Ishikawa (cell line): ENCODE results near the gene UBE2L3.

ENCODE experiments used
- CEBPB ChIP-seq: IDR thresholded peaks from 2 replicates; pipeline ENCODE4 v1.6.1; 2012
- CREB1 ChIP-seq: IDR thresholded peaks from 2 replicates; pipeline ENCODE4 v1.6.1; 2012; ENCODE audit warnings: low read depth
- EGR1 ChIP-seq: IDR thresholded peaks from 2 replicates; pipeline ENCODE4 v1.6.1; 2012
- EP300 ChIP-seq: IDR thresholded peaks from 2 replicates; pipeline ENCODE4 v1.6.1; 2012; ENCODE audit warnings: borderline replicate concordance
- NFIC ChIP-seq: IDR thresholded peaks from 2 replicates; pipeline ENCODE4 v1.6.1; 2012
- RAD21 ChIP-seq: IDR thresholded peaks from 2 replicates; pipeline ENCODE4 v1.6.1; 2012; ENCODE audit warnings: low read depth
- REST ChIP-seq: IDR thresholded peaks from 2 replicates; pipeline ENCODE4 v1.6.1; 2012; ENCODE audit warnings: low read depth, mild to moderate bottlenecking
- TAF1 ChIP-seq: IDR thresholded peaks from 2 replicates; pipeline ENCODE4 v1.6.1; 2012; ENCODE audit warnings: low read depth, mild to moderate bottlenecking
- TCF12 ChIP-seq: IDR thresholded peaks from 2 replicates; pipeline ENCODE4 v1.6.1; 2012; ENCODE audit warnings: low read depth
- TEAD4 ChIP-seq: IDR thresholded peaks from 2 replicates; pipeline ENCODE4 v1.6.1; 2012
- YY1 ChIP-seq: IDR thresholded peaks from 2 replicates; pipeline ENCODE4 v1.6.1; 2012; ENCODE audit warnings: low read depth
- ZBTB7A ChIP-seq: IDR thresholded peaks from 2 replicates; pipeline ENCODE4 v1.6.1; 2012; ENCODE audit warnings: low read depth
- TF ChIP-seq, protein P1 (sequence below): IDR thresholded peaks from 2 replicates; pipeline ENCODE4 v1.6.1; 2012

GRCh38 chr22:21573293-21573734, 5.8 kb downstream of the UBE2L3 start:
- TF ChIP-seq REST (no peak), RAD21 (no peak), CEBPB (no peak), TAF1 (no peak), TEAD4 (no peak), ZBTB7A (no peak), TCF12 (no peak), EP300 (no peak), YY1 (no peak), CREB1 (no peak), EGR1 (no peak), NFIC (no peak)
- TF ChIP-seq, protein P1, sequence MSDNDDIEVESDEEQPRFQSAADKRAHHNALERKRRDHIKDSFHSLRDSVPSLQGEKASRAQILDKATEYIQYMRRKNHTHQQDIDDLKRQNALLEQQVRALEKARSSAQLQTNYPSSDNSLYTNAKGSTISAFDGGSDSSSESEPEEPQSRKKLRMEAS, result no peak
